Testis (tissue), 3 donors: ENCODE results near the gene MSI2. TPM values are rescaled to one million over a fixed set of nuclear protein-coding genes. Genes with fewer than 3 reads are reported as not detected.
"Not testable (repeated sequence)": the region's sequence is repeated elsewhere in the genome, so short reads cannot be mapped to it uniquely, and the experiment has no call there.

Source experiments
- DNase-seq: peaks from one replicate; pipeline ENCODE4 v3.0.0-alpha.2; 2019
- H3K27ac ChIP-seq, 2 donors: fragments of 200-600 bp; sonication (generic); one replicate each; pipeline ENCODE4 v1.5.1; 2019
- H3K27me3 ChIP-seq: fragments of 200-600 bp; sonication (generic); one replicate; pipeline ENCODE4 v1.5.1; 2019
- H3K36me3 ChIP-seq: fragments of 200-600 bp; sonication (generic); one replicate; pipeline ENCODE4 v1.5.1; 2017; ENCODE audit warnings: low read depth; ENCODE audit errors: missing control alignments
- H3K4me1 ChIP-seq: fragments of 200-600 bp; sonication (generic); one replicate; pipeline ENCODE4 v1.5.1; 2019
- H3K4me3 ChIP-seq, 2 donors: fragments of 200-600 bp; sonication (generic); one replicate each; pipeline ENCODE4 v1.5.1; 2017 to 2019
- H3K9me3 ChIP-seq: fragments of 200-600 bp; sonication (generic); one replicate; pipeline ENCODE4 v1.5.1; 2017
- POLR2A ChIP-seq: fragments of 450-650 bp; IDR thresholded peaks from one replicate; pipeline ENCODE4 v1.6.1; 2017; ENCODE audit warnings: antibody characterized with exemption, mild to moderate bottlenecking, moderate library complexity
- WGBS, 2 donors: methylation state at CpG; one replicate each; pipeline ENCODE4 v1.1.5; 2018; 5-methylcytosine and 5-hydroxymethylcytosine counted together
- intact Hi-C: fragments of 100-400 bp; cut with DNase I; formaldehyde crosslinking; loops from one replicate; pipeline ENCODE4 v1.15.1; 2023; ENCODE audit warnings: low total_unique reads
- polyA plus RNA-seq: library from polyadenylated mRNA; stranded (reverse); fragments of 350-450 nt; fragmentation: Illumina TruSeq; extraction: RNeasy Lipid Tissue Mini Kit (QIAGEN cat#74804); gene quantifications from one replicate; pipeline ENCODE4 v1.2.3, GENCODE V29; 2014; ENCODE audit warnings: low read depth, low replicate concordance; ENCODE audit not compliant: insufficient read depth
- total RNA-seq, 2 donors: library from RNA; depleted of rRNA; stranded (reverse); fragments of >200 nt; gene quantifications; one replicate each; pipeline ENCODE4 v1.2.3, GENCODE V29; 2016
- TF ChIP-seq, protein P1 (sequence below), 3 experiments: fragments of 450-650 bp in 2 of 3; fragments of 200-600 bp in 1 of 3; sonication (generic) in 1 of 3; IDR thresholded peaks; one replicate each; pipeline ENCODE4 v1.5.1; 2016 to 2019; ENCODE audit warnings: antibody characterized with exemption in 3 of 3, mild to moderate bottlenecking in 2 of 3, moderate library complexity in 1 of 3

Gene MSI2
- total and polyA plus RNA-seq, 3 donors from 2014 or later: 46.5 to 106 (median 76.6) TPM

GRCh38 chr17:57494443-57494842 lies 238.1 kb downstream of the MSI2 start:
- WGBS, 2 donors: 92 to 93% methylated on average over 5 of the region's 5 CpGs
- Histone ChIP-seq H3K27me3 (no peaks in the 10 kb centered on the region), H3K4me1 (peaks cover 19% of the 10 kb centered on the region), H3K27ac (no peak overlapping the region), H3K4me3 (no peak overlapping the region), H3K36me3 (no peaks in the 10 kb centered on the region), H3K9me3 (no peaks in the 10 kb centered on the region)
- DNase-seq: no peak
- intact Hi-C loops: no loop called here
- TF ChIP-seq POLR2A: no peak
- TF ChIP-seq, protein P1, sequence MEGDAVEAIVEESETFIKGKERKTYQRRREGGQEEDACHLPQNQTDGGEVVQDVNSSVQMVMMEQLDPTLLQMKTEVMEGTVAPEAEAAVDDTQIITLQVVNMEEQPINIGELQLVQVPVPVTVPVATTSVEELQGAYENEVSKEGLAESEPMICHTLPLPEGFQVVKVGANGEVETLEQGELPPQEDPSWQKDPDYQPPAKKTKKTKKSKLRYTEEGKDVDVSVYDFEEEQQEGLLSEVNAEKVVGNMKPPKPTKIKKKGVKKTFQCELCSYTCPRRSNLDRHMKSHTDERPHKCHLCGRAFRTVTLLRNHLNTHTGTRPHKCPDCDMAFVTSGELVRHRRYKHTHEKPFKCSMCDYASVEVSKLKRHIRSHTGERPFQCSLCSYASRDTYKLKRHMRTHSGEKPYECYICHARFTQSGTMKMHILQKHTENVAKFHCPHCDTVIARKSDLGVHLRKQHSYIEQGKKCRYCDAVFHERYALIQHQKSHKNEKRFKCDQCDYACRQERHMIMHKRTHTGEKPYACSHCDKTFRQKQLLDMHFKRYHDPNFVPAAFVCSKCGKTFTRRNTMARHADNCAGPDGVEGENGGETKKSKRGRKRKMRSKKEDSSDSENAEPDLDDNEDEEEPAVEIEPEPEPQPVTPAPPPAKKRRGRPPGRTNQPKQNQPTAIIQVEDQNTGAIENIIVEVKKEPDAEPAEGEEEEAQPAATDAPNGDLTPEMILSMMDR (IDR thresholded peaks at IDR 0.05): no peak

GRCh38 chr17:57495771-57496170 lies 239.4 kb downstream of the MSI2 start:
- Histone ChIP-seq H3K4me1 (peaks cover 11% of the 10 kb centered on the region), H3K36me3 (no peaks in the 10 kb centered on the region), H3K27ac (no peak overlapping the region), H3K27me3 (no peaks in the 10 kb centered on the region), H3K4me3 (no peak overlapping the region), H3K9me3 (no peaks in the 10 kb centered on the region)
- no peak for DNase-seq
- 93 to 94% methylated on average over 6 of the region's 6 CpGs for WGBS, 2 donors
- no peak for TF ChIP-seq POLR2A
- TF ChIP-seq, protein P1 (IDR thresholded peaks at IDR 0.05): no peak
- intact Hi-C loops: no loop called here

DNA sequence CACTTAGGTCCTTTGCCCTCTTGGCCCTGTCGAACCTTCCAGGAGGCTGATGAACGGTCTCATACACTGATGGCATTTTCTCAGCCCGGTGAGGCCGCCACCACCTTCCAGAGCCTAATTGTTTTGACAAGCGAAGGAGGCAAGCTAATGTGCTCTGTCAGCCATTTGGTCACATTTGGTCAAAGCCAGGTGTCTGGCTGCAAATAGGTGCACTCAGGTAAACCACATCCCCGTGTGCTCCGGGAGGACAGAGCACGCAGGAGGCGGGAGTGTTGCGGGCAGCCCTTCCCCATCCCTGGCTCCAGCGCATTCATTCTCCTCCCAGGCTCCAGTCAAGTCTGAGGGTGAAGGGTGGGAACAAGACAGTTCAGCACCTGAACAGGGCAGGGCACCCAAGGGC lies 240.1 kb downstream of the MSI2 start:
- 88% methylated on average over 6 to 11 of the region's 11 CpGs for WGBS, 2 donors
- H3K9me3 ChIP-seq: no peaks in the 10 kb centered on the region
- DNase-seq: no peak
- H3K27ac ChIP-seq: no peak overlapping the region
- no peak overlapping the region for H3K4me3 ChIP-seq
- no peaks in the 10 kb centered on the region for H3K36me3 ChIP-seq
- H3K4me1 ChIP-seq: peaks cover 6% of the 10 kb centered on the region
- intact Hi-C loops: no loop called here
- TF ChIP-seq, protein P1 (IDR thresholded peaks at IDR 0.05): no peak
- no peak for TF ChIP-seq POLR2A
- no peaks in the 10 kb centered on the region for H3K27me3 ChIP-seq

- peaks cover 11% of the 10 kb centered on the region for H3K4me1 ChIP-seq
- no peak for DNase-seq
- H3K27ac ChIP-seq: no peak overlapping the region
- H3K36me3 ChIP-seq: no peaks in the 10 kb centered on the region
- intact Hi-C loops: no loop called here
- no peaks in the 10 kb centered on the region for H3K27me3 ChIP-seq
- no peak for TF ChIP-seq POLR2A
- TF ChIP-seq, protein P1 (IDR thresholded peaks at IDR 0.05): no peak
- WGBS, 2 donors: 94 to 96% methylated on average over 7 of the region's 7 CpGs
- H3K9me3 ChIP-seq: no peaks in the 10 kb centered on the region
- no peak overlapping the region for H3K4me3 ChIP-seq
Observed at GRCh38 chr17:57498443-57498842, 242.1 kb downstream of the MSI2 start.

GRCh38 chr17:57499221-57499620 lies 242.9 kb downstream of the MSI2 start:
- peaks cover 13% of the 10 kb centered on the region for H3K4me1 ChIP-seq
- WGBS, 2 donors: 87 to 99% methylated on average over 3 of the region's 3 CpGs
- H3K4me3 ChIP-seq, H3K9me3 ChIP-seq, H3K27ac ChIP-seq, DNase-seq, H3K27me3 ChIP-seq, H3K36me3 ChIP-seq, intact Hi-C loops: not testable (repeated sequence)
